Fibroblast of skin of right quadriceps (primary cell): Measurements from ENCODE around the gene KRTAP6-3.

Experiments used
- DNase-seq: peaks from one replicate; pipeline ENCODE4 v3.0.0-alpha.2; 2013

The KRTAP6-3 gene

GRCh38 chr21:30628109-30628508 is 35.9 kb downstream of the KRTAP6-3 start:
- no peak for DNase-seq

- DNase-seq = no peak
Observed at GRCh38 chr21:30629200-30629599, 37.0 kb downstream of the KRTAP6-3 start.

- DNase-seq = no peak
Observed at GRCh38 chr21:30634906-30635305, 42.7 kb downstream of the KRTAP6-3 start, which contains the start of gene KRTAP20-2. KRTAP20-2 (plus strand) TSS chr21:30635206; CDS start chr21:30635264, 58 bp downstream.

GRCh38 chr21:30638686-30639085 is 46.4 kb downstream of the KRTAP6-3 start:
- no peak for DNase-seq

- no peak for DNase-seq
Observed at GRCh38 chr21:30642564-30642963, 50.3 kb downstream of the KRTAP6-3 start, which contains the start of gene KRTAP20-3. KRTAP20-3 (plus strand) TSS chr21:30642864.
